ENCODE data around the gene CAST.

DNA sequence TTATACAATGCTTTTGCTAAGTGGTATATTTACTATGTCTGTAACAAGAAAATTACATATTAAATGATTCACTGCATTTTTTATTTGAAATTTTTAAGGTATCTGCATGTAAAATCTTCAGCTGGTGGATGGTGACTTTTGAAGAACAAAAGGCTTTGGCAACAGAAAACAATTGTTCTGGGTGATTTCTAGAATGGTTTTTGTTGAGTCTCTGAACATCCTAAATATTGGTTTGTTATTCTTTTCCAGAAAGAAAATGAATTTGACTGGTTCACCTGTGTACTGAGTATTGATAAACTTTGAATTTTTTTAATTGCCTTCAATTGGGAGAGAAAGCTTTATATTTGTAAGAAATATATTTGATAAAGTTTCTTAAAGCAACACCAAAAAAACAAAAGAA, 110.4 kb downstream of the CAST start:
- TF ChIP-seq TAF1 (IDR thresholded peaks at IDR 0.05; ENCODE audit: borderline replicate concordance, insufficient read depth, low read length) (no peak), POLR2AphosphoS5 (IDR thresholded peaks at IDR 0.05; ENCODE audit: low read depth, low read length) (no peak), SIN3A (IDR thresholded peaks at IDR 0.05; ENCODE audit: borderline replicate concordance, insufficient read depth, low read length) (no peak)
- TF ChIP-seq, protein P1, sequence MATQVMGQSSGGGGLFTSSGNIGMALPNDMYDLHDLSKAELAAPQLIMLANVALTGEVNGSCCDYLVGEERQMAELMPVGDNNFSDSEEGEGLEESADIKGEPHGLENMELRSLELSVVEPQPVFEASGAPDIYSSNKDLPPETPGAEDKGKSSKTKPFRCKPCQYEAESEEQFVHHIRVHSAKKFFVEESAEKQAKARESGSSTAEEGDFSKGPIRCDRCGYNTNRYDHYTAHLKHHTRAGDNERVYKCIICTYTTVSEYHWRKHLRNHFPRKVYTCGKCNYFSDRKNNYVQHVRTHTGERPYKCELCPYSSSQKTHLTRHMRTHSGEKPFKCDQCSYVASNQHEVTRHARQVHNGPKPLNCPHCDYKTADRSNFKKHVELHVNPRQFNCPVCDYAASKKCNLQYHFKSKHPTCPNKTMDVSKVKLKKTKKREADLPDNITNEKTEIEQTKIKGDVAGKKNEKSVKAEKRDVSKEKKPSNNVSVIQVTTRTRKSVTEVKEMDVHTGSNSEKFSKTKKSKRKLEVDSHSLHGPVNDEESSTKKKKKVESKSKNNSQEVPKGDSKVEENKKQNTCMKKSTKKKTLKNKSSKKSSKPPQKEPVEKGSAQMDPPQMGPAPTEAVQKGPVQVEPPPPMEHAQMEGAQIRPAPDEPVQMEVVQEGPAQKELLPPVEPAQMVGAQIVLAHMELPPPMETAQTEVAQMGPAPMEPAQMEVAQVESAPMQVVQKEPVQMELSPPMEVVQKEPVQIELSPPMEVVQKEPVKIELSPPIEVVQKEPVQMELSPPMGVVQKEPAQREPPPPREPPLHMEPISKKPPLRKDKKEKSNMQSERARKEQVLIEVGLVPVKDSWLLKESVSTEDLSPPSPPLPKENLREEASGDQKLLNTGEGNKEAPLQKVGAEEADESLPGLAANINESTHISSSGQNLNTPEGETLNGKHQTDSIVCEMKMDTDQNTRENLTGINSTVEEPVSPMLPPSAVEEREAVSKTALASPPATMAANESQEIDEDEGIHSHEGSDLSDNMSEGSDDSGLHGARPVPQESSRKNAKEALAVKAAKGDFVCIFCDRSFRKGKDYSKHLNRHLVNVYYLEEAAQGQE (IDR thresholded peaks at IDR 0.05; ENCODE audit: insufficient read depth in 1 of 2, low read depth in 2 of 2, low read length in 2 of 2), result no peak

All from PFSK-1 (cell line).